Transverse colon (tissue), 4 donors: ENCODE results near the gene TM4SF5. TPM values are rescaled to one million over a fixed set of nuclear protein-coding genes. Genes with fewer than 3 reads are reported as not detected.

Experiments used
- DNase-seq: peaks from one replicate; pipeline ENCODE4 v3.0.0-alpha.2; 2019
- H3K27ac ChIP-seq, 4 donors: fragments of 200-600 bp; sonication (generic); 2 replicates each; pipeline ENCODE4 v1.5.1; 2016 to 2018; ENCODE audit warnings: inconsistent platforms in 4 of 4
- H3K27me3 ChIP-seq: fragments of 200-600 bp; sonication (generic); 2 replicates; pipeline ENCODE4 v1.5.1; 2017; ENCODE audit warnings: inconsistent platforms
- H3K36me3 ChIP-seq, 4 donors: fragments of 200-600 bp; sonication (generic); 2 replicates each; pipeline ENCODE4 v1.5.1; 2017 to 2019; ENCODE audit warnings: inconsistent platforms in 4 of 4
- H3K4me1 ChIP-seq, 4 donors: fragments of 200-600 bp; sonication (generic); 2 replicates each; pipeline ENCODE4 v1.5.1; 2017 to 2020; ENCODE audit warnings: inconsistent platforms in 4 of 4
- H3K4me3 ChIP-seq, 4 donors: fragments of 200-600 bp; sonication (generic); 1 replicate in 1 of 4; 2 replicates in 3 of 4; pipeline versions ENCODE4 v1.5.1 to v1.6.1; 2017 to 2019; ENCODE audit warnings: inconsistent platforms in 4 of 4
- H3K9me3 ChIP-seq, 2 donors: fragments of 200-600 bp; sonication (generic); 2 replicates each; pipeline ENCODE4 v1.5.1; 2017 to 2019; ENCODE audit warnings: inconsistent platforms in 2 of 2
- CTCF ChIP-seq, 5 experiments: fragments of 200-600 bp in 3 of 5; fragments of 450-650 bp in 2 of 5; sonication (generic) in 3 of 5; IDR thresholded peaks; 1 replicate in 2 of 5; 2 replicates in 3 of 5; pipeline ENCODE4 v1.5.1; 2016 to 2017; ENCODE audit warnings: antibody characterized with exemption in 5 of 5, inconsistent platforms in 3 of 5, mild to moderate bottlenecking in 2 of 5, moderate library complexity in 1 of 5
- EP300 ChIP-seq: sonication (generic); formaldehyde crosslinking; IDR thresholded peaks from one replicate; pipeline ENCODE4 v1.6.1; 2017; ENCODE audit warnings: antibody characterized with exemption, low read depth
- POLR2A ChIP-seq: fragments of 450-650 bp; IDR thresholded peaks from one replicate; pipeline ENCODE4 v1.6.1; 2016; ENCODE audit warnings: antibody characterized with exemption, mild to moderate bottlenecking, moderate library complexity
- POLR2AphosphoS5 ChIP-seq, 3 donors: sonication (generic); formaldehyde crosslinking; IDR thresholded peaks; one replicate each; pipeline ENCODE4 v1.6.1; 2016; ENCODE audit warnings: antibody characterized with exemption in 3 of 3
- WGBS, 2 donors: methylation state at CpG; one replicate each; pipeline ENCODE4 v1.1.5; 2018; ENCODE audit warnings: low coverage in 1 of 2; 5-methylcytosine and 5-hydroxymethylcytosine counted together
- in situ Hi-C, 4 donors: fragments of 200-750 bp; cut with MboI; loops; one replicate each; pipeline versions ENCODE4 v1.15.0 to v1.15.1; 2017; ENCODE audit warnings: low sequenced_read_pairs in 3 of 4, low pct_ligation_motif_present in 1 of 4, low pct_unique_long_range_greater_than_20kb in 1 of 4
- intact Hi-C: fragments of 100-400 bp; cut with DNase I; formaldehyde crosslinking; loops from one replicate; pipeline ENCODE4 v1.15.1; 2023; ENCODE audit warnings: low total_unique reads
- total RNA-seq, 4 donors: library from RNA; depleted of rRNA; stranded (reverse); fragments of >200 nt; gene quantifications; one replicate each; pipeline ENCODE4 v1.1.0, GENCODE V29; 2016

The TM4SF5 gene
- total RNA-seq, 4 donors from 2014 or later: 5.2 to 42.6 (median 26.1) TPM

- 70 to 74% methylated on average over 5 to 14 of the region's 14 CpGs for WGBS, 2 donors
- DNase-seq: no peak
- intact Hi-C loops: loop anchor here (5.0 to 10.0 kb wide), 2 partner anchors 53 to 99 kb away; partner anchors contain the start of genes CXCL16, MED11 and ZMYND15
- Histone ChIP-seq H3K4me1 (peaks cover 11 to 42% (median 38%) of the 10 kb centered on the region in 4 donors), H3K9me3 (no peaks in the 10 kb centered on the region), H3K36me3 (no peaks in the 10 kb centered on the region), H3K4me3 (peak overlapping the region in 1 of 4 donors; percentile 68), H3K27me3 (peaks cover 30% of the 10 kb centered on the region), H3K27ac (peak overlapping the region in 2 of 4 donors; percentile 97 to 98)
- TF ChIP-seq CTCF (IDR thresholded peaks at IDR 0.05) (no peak), POLR2A (no peak), EP300 (no peak)
- in situ Hi-C loops: loop anchor here (10.0 to 25.0 kb wide), 3 partner anchors 53 to 99 kb away; partner anchors contain the start of genes C17orf107 (in 2 of the 4), CXCL16 (in 1 of the 4), MED11 (in 1 of the 4) and ZMYND15 (in 1 of the 4)
These were observed 16.6 kb downstream of the TM4SF5 start for GRCh38 chr17:4788159-4788806.

GRCh38 chr17:4788807-4789700, 17.4 kb downstream of the TM4SF5 start, which contains the start of gene GLTPD2:
GLTPD2 (plus strand) TSS chr17:4788964; CDS start chr17:4789012, 48 bp downstream.
- no peaks in the 10 kb centered on the region for H3K9me3 ChIP-seq
- H3K4me3 ChIP-seq: peak within 1 kb of the TSS; percentile 49 to 73 (median 68)
- TF ChIP-seq POLR2A: no peak
- no peak for TF ChIP-seq POLR2AphosphoS5 (IDR thresholded peaks at IDR 0.05)
- TF ChIP-seq CTCF (IDR thresholded peaks at IDR 0.05): no peak
- TF ChIP-seq EP300: no peak
- intact Hi-C loops (loop anchor here (5.0 to 10.0 kb wide), 2 partner anchors 54 to 98 kb away; partner anchors contain the start of genes CXCL16, MED11 and ZMYND15), in situ Hi-C loops (loop anchor here (10.0 to 25.0 kb wide), 3 partner anchors 54 to 98 kb away; partner anchors contain the start of genes C17orf107 (in 2 of the 4), CXCL16 (in 1 of the 4), MED11 (in 1 of the 4) and ZMYND15 (in 1 of the 4))
- peak within 1 kb of the TSS; percentile 95 to 99 (median 98) for H3K27ac ChIP-seq
- no peaks in the 10 kb centered on the region for H3K36me3 ChIP-seq
- DNase-seq: peak; percentile 19
- peaks cover 11 to 42% (median 38%) of the 10 kb centered on the region in 4 donors for H3K4me1 ChIP-seq
- H3K27me3 ChIP-seq: peaks cover 23% of the 10 kb centered on the region
- 34% methylated on average over 59 of the region's 62 CpGs; no CpG with 5 or more reads in 1 of the 2 donors for WGBS, 2 donors

GRCh38 chr17:4789701-4789950, 17.9 kb downstream of the TM4SF5 start:
- Histone ChIP-seq H3K27me3 (peaks cover 18% of the 10 kb centered on the region), H3K4me1 (peaks cover 11 to 42% (median 38%) of the 10 kb centered on the region in 4 donors), H3K9me3 (no peaks in the 10 kb centered on the region), H3K27ac (peak overlapping the region; percentile 95 to 99 (median 98)), H3K36me3 (no peaks in the 10 kb centered on the region), H3K4me3 (peak overlapping the region; percentile 49 to 73 (median 68))
- in situ Hi-C loops (loop anchor here (10.0 to 25.0 kb wide), 3 partner anchors 55 to 98 kb away; partner anchors contain the start of genes C17orf107 (in 2 of the 4), CXCL16 (in 1 of the 4), MED11 (in 1 of the 4) and ZMYND15 (in 1 of the 4)), intact Hi-C loops (loop anchor here (5.0 to 10.0 kb wide), 2 partner anchors 55 to 98 kb away; partner anchors contain the start of genes CXCL16, MED11 and ZMYND15)
- 0% methylated on average over 13 of the region's 25 CpGs; no CpG with 5 or more reads in 1 of the 2 donors for WGBS, 2 donors
- DNase-seq: no peak
- TF ChIP-seq POLR2AphosphoS5 (IDR thresholded peaks at IDR 0.05) (no peak), EP300 (no peak), POLR2A (no peak), CTCF (IDR thresholded peaks at IDR 0.05) (no peak)
